AG04449 (cell line): ENCODE data around the gene PRKG1.

Experiments
- CTCF ChIA-PET: fragments of 350-600 bp; formaldehyde crosslinking; extraction: SDS; loops from one replicate; lab custom pipeline; 2021; ENCODE audit warnings: antibody characterized with exemption; lab: Yijun Ruan, JAX
- POLR2A ChIA-PET: fragments of 400-600, 350-600 bp; formaldehyde crosslinking; extraction: SDS; loops from one replicate; lab custom pipeline; 2020; ENCODE audit warnings: antibody characterized with exemption, inconsistent platforms; lab: Yijun Ruan, JAX
- DNase-seq: peaks from one replicate; pipeline ENCODE4 v3.0.0-alpha.2; 2010; ENCODE audit warnings: low read depth, low spot score
- H3K4me3 ChIP-seq: 2 replicates; pipeline ENCODE4 v1.5.1; 2011; ENCODE audit warnings: low read depth, mild to moderate bottlenecking, control low read depth, low read length
- CTCF ChIP-seq: IDR thresholded peaks from one replicate; pipeline ENCODE4 v1.5.1; 2011; ENCODE audit warnings: mild to moderate bottlenecking, moderate library complexity, low read length, control low read depth, inconsistent platforms; ENCODE audit not compliant: insufficient read depth; ENCODE audit errors: missing control alignments

Gene PRKG1

DNA sequence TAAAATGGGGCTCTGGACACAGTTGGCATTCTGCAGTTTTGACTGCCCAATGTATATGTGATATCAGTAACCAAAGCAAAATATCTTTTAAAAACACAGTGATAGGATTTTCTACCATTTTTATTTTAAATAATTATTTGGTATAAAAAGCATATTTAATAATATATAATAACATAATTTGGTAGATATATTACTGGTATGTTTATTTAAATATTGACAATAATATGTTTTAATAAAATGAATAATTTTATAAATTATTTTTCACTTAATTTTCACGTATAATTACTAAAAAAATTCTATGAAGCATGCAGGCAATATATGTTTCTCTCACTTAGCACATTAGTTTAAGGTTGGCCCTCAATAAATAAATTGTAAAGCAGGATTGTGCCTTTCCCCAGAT, 269.1 kb downstream of the PRKG1 start:
- TF ChIP-seq CTCF, result no peak
- DNase-seq, result no peak
- no peak overlapping the region for H3K4me3 ChIP-seq
- POLR2A ChIA-PET, result no interaction called here
- CTCF ChIA-PET, result no interaction called here

- no peak overlapping the region for H3K4me3 ChIP-seq
- POLR2A ChIA-PET, result no interaction called here
- no peak for DNase-seq
- TF ChIP-seq CTCF, result no peak
- CTCF ChIA-PET, result no interaction called here
Measured at GRCh38 chr10:51344371-51344770, 270.1 kb downstream of the PRKG1 start.

GRCh38 chr10:51348622-51349021, 274.3 kb downstream of the PRKG1 start:
- CTCF ChIA-PET, result no interaction called here
- no peak for DNase-seq
- no peak for TF ChIP-seq CTCF
- POLR2A ChIA-PET, result no interaction called here
- H3K4me3 ChIP-seq, result no peak overlapping the region

DNA sequence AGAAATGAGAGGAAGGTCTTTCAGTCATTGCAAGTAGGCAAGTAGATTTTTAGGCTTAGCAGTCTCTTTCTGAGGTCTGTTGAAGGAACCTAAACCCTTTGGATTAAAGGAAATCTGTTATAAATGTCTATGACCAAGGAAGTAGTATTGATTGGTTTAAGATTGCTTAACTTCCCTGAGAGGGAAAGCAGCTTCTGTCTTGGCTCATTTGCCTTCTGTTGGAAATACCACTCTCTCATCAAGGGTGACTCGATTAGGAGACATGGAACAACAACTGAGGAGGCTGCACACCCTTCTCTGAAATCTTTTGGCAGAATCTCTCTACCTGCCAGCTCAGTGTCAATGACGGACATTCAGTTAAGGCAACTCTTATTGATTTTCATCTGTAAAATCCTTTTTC, 282.9 kb downstream of the PRKG1 start:
- ChIA-PET POLR2A (no interaction called here), CTCF (no interaction called here)
- no peak for TF ChIP-seq CTCF
- no peak for DNase-seq
- H3K4me3 ChIP-seq, result no peak overlapping the region

DNA sequence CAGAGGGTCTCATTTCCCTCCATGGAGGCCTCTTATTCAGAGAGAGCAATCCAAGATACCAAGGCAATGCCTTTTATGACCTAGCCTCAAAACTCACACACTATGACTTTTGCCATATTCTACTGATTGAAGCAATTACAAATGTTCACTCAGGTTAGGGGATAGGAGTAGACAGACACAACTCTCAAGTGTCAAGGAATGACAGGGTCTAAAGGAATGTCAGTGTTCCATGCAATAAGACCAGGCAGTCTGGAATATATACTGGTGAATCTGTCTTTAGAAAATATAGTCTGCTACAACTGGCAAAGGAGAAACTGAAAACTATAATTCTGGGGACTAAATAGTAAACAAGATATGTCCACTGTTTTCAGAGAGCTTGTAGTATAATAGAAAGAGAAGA, 283.9 kb downstream of the PRKG1 start:
- ChIA-PET CTCF (interaction anchor here (1.0 to 1.1 kb wide), 2 partner anchors 8 to 19 kb away, joined by 3 read pairs; no protein-coding TSS in a partner anchor), POLR2A (no interaction called here)
- DNase-seq, result no peak
- no peak overlapping the region for H3K4me3 ChIP-seq
- TF ChIP-seq CTCF, result no peak

DNA sequence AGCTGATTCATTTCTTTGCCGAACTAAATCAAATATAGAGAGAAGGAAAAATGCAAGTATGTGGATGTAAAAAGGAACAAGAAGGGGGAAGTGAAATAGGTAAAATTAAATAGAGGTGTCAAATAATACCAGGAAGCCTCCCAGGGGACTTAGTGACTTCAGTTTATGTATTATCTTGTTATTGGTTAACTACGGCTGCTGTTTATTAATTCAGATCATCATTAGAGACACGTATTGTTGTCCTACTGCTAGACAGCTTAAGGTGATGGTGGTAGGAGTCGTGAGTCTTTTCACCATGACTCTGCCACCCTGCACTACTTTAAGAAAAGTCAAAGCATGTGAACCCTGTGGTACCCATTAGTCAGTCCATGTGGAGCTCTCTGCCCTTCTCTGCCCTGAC, 289.1 kb downstream of the PRKG1 start:
- ChIA-PET CTCF (no interaction called here), POLR2A (no interaction called here)
- no peak for DNase-seq
- no peak overlapping the region for H3K4me3 ChIP-seq
- no peak for TF ChIP-seq CTCF
